ENCODE results near the gene CACNA2D2.

Gene CACNA2D2

GRCh38 chr3:50444213-50444612 lies 59.2 kb downstream of the CACNA2D2 start:
- H3K9ac ChIP-seq (ENCODE audit: low read length): no peak overlapping the region
- H3K27ac ChIP-seq (ENCODE audit: low read length): no peak overlapping the region
- TF ChIP-seq EZH2phosphoT487 (IDR thresholded peaks at IDR 0.05; ENCODE audit: low read length): no peak
- TF ChIP-seq, protein P1, sequence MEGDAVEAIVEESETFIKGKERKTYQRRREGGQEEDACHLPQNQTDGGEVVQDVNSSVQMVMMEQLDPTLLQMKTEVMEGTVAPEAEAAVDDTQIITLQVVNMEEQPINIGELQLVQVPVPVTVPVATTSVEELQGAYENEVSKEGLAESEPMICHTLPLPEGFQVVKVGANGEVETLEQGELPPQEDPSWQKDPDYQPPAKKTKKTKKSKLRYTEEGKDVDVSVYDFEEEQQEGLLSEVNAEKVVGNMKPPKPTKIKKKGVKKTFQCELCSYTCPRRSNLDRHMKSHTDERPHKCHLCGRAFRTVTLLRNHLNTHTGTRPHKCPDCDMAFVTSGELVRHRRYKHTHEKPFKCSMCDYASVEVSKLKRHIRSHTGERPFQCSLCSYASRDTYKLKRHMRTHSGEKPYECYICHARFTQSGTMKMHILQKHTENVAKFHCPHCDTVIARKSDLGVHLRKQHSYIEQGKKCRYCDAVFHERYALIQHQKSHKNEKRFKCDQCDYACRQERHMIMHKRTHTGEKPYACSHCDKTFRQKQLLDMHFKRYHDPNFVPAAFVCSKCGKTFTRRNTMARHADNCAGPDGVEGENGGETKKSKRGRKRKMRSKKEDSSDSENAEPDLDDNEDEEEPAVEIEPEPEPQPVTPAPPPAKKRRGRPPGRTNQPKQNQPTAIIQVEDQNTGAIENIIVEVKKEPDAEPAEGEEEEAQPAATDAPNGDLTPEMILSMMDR (IDR thresholded peaks at IDR 0.05; ENCODE audit: low read length): no peak
- TF ChIP-seq EZH2 (optimal IDR thresholded peaks at IDR 0.05; ENCODE audit: low read depth, low read length): no peak
- no peaks in the 10 kb centered on the region for H3K9me2 ChIP-seq (replicated peaks; ENCODE audit: insufficient read depth, low read length)
- H3K4me2 ChIP-seq (ENCODE audit: low read depth, low read length): no peak overlapping the region
- H2AFZ ChIP-seq (ENCODE audit: low read length): no peak overlapping the region
- H3K36me3 ChIP-seq (replicated peaks; ENCODE audit: insufficient read depth, low read length): no peaks in the 10 kb centered on the region
- no peak overlapping the region for H3K4me3 ChIP-seq (ENCODE audit: low read length)
- H3K9me3 ChIP-seq (replicated peaks; ENCODE audit: insufficient read depth, low read length): no peaks in the 10 kb centered on the region
- no peaks in the 10 kb centered on the region for H3F3A ChIP-seq (ENCODE audit: insufficient read depth, low read length)
- no peaks in the 10 kb centered on the region for H3K4me1 ChIP-seq (ENCODE audit: low read length)
- H3K27me3 ChIP-seq (replicated peaks; ENCODE audit: insufficient read depth, low read length): peaks cover 76% of the 10 kb centered on the region
- no peaks in the 10 kb centered on the region for H3K79me2 ChIP-seq (ENCODE audit: low read length)
- no peaks in the 10 kb centered on the region for H4K20me1 ChIP-seq (ENCODE audit: insufficient read depth, low read length)
- DNase-seq: no peak

DNA sequence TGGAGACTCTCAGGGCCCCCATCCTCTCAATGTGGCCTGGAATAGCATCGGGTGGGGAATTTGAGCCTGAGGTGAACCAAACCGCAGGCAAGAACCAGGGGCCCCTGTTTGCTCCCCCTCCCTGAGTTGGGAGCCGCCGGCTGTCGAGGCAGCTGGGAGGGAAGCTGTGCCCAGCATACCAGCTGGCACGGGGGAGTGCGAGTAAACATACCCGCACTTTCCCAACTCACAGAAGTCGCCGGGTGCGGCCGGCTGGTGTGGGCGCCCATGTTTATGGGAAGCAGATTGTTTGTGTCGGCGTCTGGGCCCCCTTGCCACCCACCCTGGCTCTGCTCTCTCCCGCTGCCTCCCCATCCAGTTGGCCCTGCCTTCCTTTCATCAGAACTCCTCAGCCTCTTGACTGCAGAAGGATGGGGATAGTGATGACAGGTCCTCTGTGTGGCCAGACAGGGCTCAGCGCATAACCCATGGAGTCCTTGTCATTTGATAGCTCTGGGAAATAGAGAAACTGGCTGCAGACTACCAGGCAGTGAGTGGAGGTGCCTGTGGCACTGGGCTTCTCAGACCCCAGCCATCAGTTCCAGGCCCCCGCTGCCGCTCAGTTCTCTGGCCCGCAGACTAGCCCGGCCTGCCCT lies 60.4 kb downstream of the CACNA2D2 start:
- Histone ChIP-seq H3K9ac (ENCODE audit: low read length) (no peak overlapping the region), H3K36me3 (replicated peaks; ENCODE audit: insufficient read depth, low read length) (no peaks in the 10 kb centered on the region), H3K9me3 (replicated peaks; ENCODE audit: insufficient read depth, low read length) (no peaks in the 10 kb centered on the region), H3K4me1 (ENCODE audit: low read length) (no peaks in the 10 kb centered on the region), H2AFZ (ENCODE audit: low read length) (no peak overlapping the region), H3K4me2 (ENCODE audit: low read depth, low read length) (no peak overlapping the region), H3K79me2 (ENCODE audit: low read length) (no peaks in the 10 kb centered on the region), H3K27ac (ENCODE audit: low read length) (no peak overlapping the region), H3K27me3 (replicated peaks; ENCODE audit: insufficient read depth, low read length) (peaks cover 83% of the 10 kb centered on the region), H4K20me1 (ENCODE audit: insufficient read depth, low read length) (no peaks in the 10 kb centered on the region), H3K4me3 (ENCODE audit: low read length) (no peak overlapping the region), H3F3A (ENCODE audit: insufficient read depth, low read length) (no peaks in the 10 kb centered on the region), H3K9me2 (replicated peaks; ENCODE audit: insufficient read depth, low read length) (no peaks in the 10 kb centered on the region)
- no peak for DNase-seq
- TF ChIP-seq, protein P1 (IDR thresholded peaks at IDR 0.05; ENCODE audit: low read length): no peak
- TF ChIP-seq EZH2 (optimal IDR thresholded peaks at IDR 0.05; ENCODE audit: low read depth, low read length) (no peak), EZH2phosphoT487 (IDR thresholded peaks at IDR 0.05; ENCODE audit: low read length) (no peak)

DNA sequence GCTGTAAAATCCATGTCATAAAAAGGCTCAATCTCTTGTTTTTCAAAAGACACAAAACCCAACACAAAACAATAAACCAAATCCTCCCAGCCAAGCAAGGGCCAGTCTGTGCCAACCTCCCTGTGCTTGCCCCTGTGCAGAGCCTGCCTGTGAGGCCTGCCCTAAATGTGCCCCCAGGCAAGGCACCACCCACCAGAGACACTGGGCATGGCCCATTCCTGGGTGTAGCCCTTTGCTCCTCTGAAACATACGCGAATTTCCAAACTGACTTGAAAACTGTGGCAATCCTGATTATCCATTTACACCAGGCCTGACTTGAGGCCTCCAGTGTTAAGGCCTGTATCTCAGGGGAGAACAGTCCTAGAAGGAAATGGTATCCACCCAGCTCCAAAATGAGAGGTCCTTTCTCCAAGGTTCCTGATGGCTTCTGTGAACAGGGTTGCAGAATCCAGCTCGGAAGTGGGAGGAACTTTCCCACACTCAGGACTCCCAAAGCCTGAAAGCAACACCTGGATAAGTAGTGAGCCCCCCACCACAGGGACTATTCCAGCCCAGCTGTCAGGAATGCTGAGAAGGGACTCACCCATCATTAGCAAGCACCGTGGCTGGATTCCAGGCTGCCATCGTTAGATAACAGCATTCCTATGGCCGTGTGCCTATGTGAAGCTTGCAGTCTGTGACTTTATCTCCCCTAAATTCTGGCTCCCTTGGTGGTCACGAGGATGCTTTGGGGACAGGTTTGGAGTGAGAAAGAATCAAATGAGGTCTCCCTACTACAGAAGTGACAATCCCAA lies 61.8 kb downstream of the CACNA2D2 start:
- Histone ChIP-seq H3K27ac (ENCODE audit: low read length) (no peak overlapping the region), H2AFZ (ENCODE audit: low read length) (no peak overlapping the region), H3F3A (ENCODE audit: insufficient read depth, low read length) (no peaks in the 10 kb centered on the region), H3K4me3 (ENCODE audit: low read length) (no peak overlapping the region), H3K79me2 (ENCODE audit: low read length) (no peaks in the 10 kb centered on the region), H3K9ac (ENCODE audit: low read length) (no peak overlapping the region), H3K9me2 (replicated peaks; ENCODE audit: insufficient read depth, low read length) (no peaks in the 10 kb centered on the region), H3K9me3 (replicated peaks; ENCODE audit: insufficient read depth, low read length) (no peaks in the 10 kb centered on the region), H3K36me3 (replicated peaks; ENCODE audit: insufficient read depth, low read length) (no peaks in the 10 kb centered on the region), H3K27me3 (replicated peaks; ENCODE audit: insufficient read depth, low read length) (peaks cover 87% of the 10 kb centered on the region), H3K4me2 (ENCODE audit: low read depth, low read length) (no peak overlapping the region), H4K20me1 (ENCODE audit: insufficient read depth, low read length) (no peaks in the 10 kb centered on the region), H3K4me1 (ENCODE audit: low read length) (no peaks in the 10 kb centered on the region)
- TF ChIP-seq EZH2phosphoT487 (IDR thresholded peaks at IDR 0.05; ENCODE audit: low read length): no peak
- TF ChIP-seq, protein P1 (IDR thresholded peaks at IDR 0.05; ENCODE audit: low read length): no peak
- DNase-seq: no peak
